Measurements from ENCODE around the gene PLA2G4E.

PLA2G4E gene

GRCh38 chr15:41992803-41993190, 28.0 kb downstream of the PLA2G4E start:
- no peak for DNase-seq (ENCODE audit: low read depth in 2 of 2)

DNA sequence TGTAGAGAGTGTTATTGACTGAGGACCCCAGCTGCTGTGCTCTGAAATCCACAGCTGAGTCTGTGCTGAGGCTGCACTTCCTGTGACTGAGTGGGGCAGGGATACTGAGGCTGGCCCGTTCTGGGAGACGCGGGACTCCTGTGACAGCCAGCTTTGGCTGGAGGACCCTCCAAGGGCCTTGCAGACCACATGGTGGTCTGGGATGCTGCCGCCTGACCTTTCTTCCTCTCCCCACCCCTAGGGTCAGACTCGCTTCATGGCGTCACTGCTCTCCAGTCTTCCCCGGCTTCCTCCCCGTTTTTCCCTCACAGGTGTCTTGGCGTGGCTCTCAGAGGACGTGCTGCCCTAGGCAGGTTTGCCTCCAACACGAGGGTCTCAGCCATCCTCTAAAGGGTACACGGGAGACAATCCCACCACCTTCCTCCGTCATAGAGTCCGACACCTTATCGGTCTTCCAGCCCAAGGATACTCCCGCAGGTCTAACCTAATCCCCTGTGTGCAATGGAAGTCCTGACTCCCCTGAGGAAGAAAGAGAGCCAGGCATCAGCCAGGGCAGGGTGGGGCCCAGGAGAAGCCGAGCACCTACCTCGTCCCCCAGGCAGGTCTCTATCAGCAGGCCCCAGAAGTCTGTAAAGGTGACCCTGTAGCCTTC, 28.6 kb downstream of the PLA2G4E start:
- no peak for DNase-seq (ENCODE audit: low read depth in 2 of 2)

DNA sequence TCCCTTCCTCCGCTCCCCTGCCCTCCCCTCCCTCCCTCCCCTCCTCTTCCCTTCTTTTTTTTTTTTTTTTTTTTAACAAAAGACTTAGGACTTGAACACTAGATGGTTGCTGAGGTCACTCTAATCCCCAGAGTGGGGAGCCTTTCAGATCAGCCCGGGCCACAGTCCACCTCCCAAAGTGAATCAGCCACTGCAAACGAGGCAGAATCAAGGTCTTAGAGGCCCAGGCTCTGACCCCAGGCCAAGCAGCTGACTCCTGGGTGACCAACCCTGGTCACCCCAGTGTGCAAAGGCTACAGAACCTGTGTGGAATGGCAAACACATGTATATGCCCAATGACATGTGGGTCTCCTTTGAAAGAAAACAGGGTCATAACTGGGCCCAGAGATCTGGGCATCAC, 30.2 kb downstream of the PLA2G4E start:
- no peak for DNase-seq (ENCODE audit: low read depth in 2 of 2)

GRCh38 chr15:41990243-41990605, 30.6 kb downstream of the PLA2G4E start:
- DNase-seq (ENCODE audit: low read depth in 2 of 2), result no peak

DNA sequence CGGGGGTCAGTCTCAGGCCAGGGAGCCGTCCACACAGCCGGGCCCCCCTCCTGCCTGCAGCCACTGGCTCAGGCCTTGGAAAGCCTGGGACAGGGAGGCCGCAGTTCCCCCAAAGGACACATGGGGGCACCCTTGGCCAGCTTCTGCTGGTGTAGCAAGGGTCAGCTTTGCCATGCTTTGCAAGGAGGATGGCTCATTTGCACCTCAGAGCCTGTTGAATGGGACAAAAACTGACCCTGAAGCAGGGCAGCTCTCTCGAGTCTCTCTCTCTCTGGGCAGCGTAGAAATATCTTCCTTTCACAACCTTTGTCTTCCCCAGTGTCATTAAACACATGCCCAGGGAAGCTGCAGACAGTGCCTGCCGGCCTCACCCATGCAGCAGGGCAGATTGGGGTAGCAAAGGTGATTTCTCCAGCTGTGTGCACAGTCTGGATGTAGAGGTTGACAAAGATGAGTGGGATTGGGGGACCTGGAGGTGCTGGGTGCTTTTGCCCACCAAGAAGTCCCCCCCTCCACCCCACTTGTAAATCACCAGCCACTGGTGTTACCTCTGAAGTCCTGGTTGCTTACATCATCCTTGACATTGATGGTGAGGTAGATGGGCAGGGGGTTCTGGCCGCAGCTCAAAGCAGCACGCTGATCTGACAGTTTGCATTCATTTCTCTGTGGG, 31.1 kb downstream of the PLA2G4E start:
- peak in 1 of 2 experiments; percentile 13 for DNase-seq (ENCODE audit: low read depth in 2 of 2)

DNA sequence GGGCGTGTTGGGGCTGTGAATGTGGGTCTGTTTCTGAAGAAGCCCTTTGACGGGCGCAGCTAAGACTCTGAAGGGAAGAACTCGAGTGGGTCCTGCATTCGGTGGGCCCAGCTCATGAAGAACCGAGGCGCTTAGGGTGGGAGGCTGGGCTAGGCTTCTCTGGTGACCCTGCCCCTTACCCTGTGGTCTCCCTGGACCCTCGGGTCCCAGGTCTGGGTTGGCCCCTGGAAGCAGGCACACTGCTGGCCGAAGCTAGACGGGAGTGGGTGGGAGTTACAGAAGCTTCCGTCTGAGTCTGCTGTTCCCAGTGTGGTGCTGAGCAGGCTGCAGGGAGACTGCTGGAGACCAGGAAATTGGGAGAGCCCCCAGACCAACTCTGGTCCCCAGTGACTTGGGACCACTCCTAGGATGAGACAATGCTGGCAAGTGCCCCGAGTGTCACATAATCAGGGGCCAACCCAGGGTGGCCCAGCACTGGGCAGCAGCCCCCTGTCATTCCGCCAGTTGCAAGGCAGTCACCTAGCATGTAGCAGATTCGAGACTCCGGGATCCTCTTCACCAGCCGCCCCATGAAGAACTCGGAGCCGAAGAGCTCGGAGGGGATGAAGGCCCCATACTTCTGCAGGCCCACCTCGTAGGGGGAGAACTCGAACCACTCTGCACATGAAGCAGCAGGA, 31.8 kb downstream of the PLA2G4E start:
- no peak for DNase-seq (ENCODE audit: low read depth in 2 of 2)

DNA sequence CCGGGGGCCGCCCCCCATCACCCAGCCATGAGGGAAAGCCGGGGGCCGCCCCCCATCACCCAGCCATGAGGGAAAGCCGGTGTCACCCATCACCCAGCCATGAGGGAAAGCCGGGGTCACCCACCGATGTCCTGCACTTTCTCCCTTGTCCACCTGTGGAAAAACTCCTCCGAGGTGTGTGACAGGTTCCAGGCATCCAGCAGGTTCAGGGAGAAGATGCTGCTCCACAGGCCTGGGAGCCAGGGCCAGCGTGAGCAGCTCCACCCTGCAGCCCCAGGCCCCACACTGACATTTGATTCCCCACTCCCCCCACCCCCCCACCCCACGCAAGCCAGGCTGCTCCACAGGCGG, 32.9 kb downstream of the PLA2G4E start:
- no peak for DNase-seq (ENCODE audit: low read depth in 2 of 2)

- no peak for DNase-seq (ENCODE audit: low read depth in 2 of 2)
Measured at GRCh38 chr15:41987246-41987924, 33.5 kb downstream of the PLA2G4E start.

- no peak for DNase-seq (ENCODE audit: low read depth in 2 of 2)
Measured at GRCh38 chr15:41985236-41986160, 35.3 kb downstream of the PLA2G4E start.

GRCh38 chr15:41984622-41985021, 36.2 kb downstream of the PLA2G4E start:
- no peak for DNase-seq (ENCODE audit: low read depth in 2 of 2)

GRCh38 chr15:41983621-41984571, 36.9 kb downstream of the PLA2G4E start:
- no peak for DNase-seq (ENCODE audit: low read depth in 2 of 2)

DNA sequence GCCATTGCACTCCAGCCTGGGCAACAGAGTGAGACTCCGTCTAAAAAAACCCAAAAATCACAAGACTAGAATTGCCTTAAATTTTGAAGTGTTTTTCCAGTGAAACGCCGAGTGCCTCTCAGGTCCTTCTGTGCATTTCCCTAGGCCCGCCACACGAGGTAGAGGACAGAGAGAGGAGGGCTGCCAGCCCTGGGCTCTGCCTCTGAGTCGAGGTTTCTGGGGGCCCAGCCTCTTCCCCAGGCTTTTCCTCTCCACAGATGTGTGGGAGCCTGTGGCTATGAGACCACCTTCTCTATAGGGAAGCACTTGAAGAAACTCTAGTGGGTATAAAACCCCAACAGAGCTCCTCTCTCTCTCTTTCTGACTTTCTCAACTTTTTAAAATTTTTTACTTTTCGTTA, 37.6 kb downstream of the PLA2G4E start:
- no peak for DNase-seq (ENCODE audit: low read depth in 2 of 2)

GRCh38 chr15:41982133-41982930, 38.5 kb downstream of the PLA2G4E start:
- no peak for DNase-seq (ENCODE audit: low read depth in 2 of 2)

GRCh38 chr15:41981371-41982132, 39.3 kb downstream of the PLA2G4E start:
- no peak for DNase-seq (ENCODE audit: low read depth in 2 of 2)

- no peak for DNase-seq (ENCODE audit: low read depth in 2 of 2)
Measured at GRCh38 chr15:41980654-41981323, 40.1 kb downstream of the PLA2G4E start.

GRCh38 chr15:41979493-41980266, 41.2 kb downstream of the PLA2G4E start:
- DNase-seq (ENCODE audit: low read depth in 2 of 2), result no peak

- no peak for DNase-seq (ENCODE audit: low read depth in 2 of 2)
Measured at GRCh38 chr15:41978534-41978933, 42.3 kb downstream of the PLA2G4E start.

All from fibroblast of skin of left biceps (primary cell).